Peyer's patch (tissue), 4 donors: ENCODE data around the gene GPSM3.

Experiments used
- CTCF ChIP-seq, 6 experiments: fragments of 450-650 bp in 4 of 6; fragments of 200-600 bp in 2 of 6; sonication (generic) in 1 of 6; IDR thresholded peaks; one replicate each; pipeline ENCODE4 v1.5.1; 2017 to 2019; ENCODE audit warnings: antibody characterized with exemption in 6 of 6, mild to moderate bottlenecking in 3 of 6, moderate library complexity in 1 of 6
- POLR2A ChIP-seq, 2 donors: fragments of 450-650 bp; IDR thresholded peaks; one replicate each; pipeline ENCODE4 v1.5.1; 2017; ENCODE audit warnings: antibody characterized with exemption in 2 of 2, mild to moderate bottlenecking in 2 of 2, moderate library complexity in 2 of 2

DNA sequence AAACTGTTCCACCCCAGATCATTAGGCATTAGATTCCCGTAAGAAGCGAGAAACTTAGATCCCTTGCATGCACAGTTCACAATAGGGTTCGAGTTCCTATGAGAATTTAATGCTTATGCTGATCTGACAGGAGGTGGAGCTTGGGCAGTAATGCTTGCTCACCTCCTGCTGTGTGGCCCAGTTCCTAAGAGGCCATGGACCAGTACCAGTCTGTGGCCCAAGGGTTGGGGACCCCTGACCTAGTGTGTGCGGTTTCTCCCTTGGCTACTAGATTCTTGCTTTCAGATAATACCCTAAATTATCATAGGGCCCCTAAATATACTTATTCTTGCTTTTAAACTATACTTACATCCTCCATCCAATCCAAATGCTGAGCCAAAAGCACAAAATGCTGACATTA, 1.9 kb upstream of the GPSM3 start:
- no peak for TF ChIP-seq CTCF (IDR thresholded peaks at IDR 0.05)
- TF ChIP-seq POLR2A (IDR thresholded peaks at IDR 0.05): no peak
